HCT116 (cell line): Measurements from ENCODE around the gene CD82.

Source experiments
- CEBPB ChIP-seq: IDR thresholded peaks from 2 replicates; pipeline ENCODE4 v1.6.1; 2012; ENCODE audit warnings: low read depth
- CTCF ChIP-seq, 3 experiments: fragments of 200-600 bp in 1 of 3; sonication (generic) in 1 of 3; IDR thresholded peaks in 2 of 3; conservative IDR thresholded peaks in 1 of 3; 2 replicates each; pipeline ENCODE4 v1.5.1; 2012 to 2017; ENCODE audit warnings: low read depth in 2 of 3, low read length in 2 of 3, antibody characterized with exemption in 1 of 3, borderline replicate concordance in 1 of 3, control low read depth in 1 of 3, mild to moderate bottlenecking in 1 of 3, mixed read lengths in 1 of 3, mixed run types in 1 of 3, moderate library complexity in 1 of 3; ENCODE audit not compliant: insufficient read depth in 1 of 3
- ELF1 ChIP-seq: IDR thresholded peaks from 2 replicates; pipeline ENCODE4 v1.6.1; 2012; ENCODE audit warnings: low read depth, borderline replicate concordance
- EZH2 ChIP-seq: fragments of 200-600 bp; sonication (generic); IDR thresholded peaks from 2 replicates; pipeline ENCODE4 v1.6.1; 2017; ENCODE audit warnings: antibody characterized with exemption, mixed run types
- FOSL1 ChIP-seq: IDR thresholded peaks from 2 replicates; pipeline ENCODE4 v1.6.1; 2012; ENCODE audit warnings: low read depth
- JUND ChIP-seq: IDR thresholded peaks from 2 replicates; pipeline ENCODE4 v1.6.1; 2012
- POLR2A ChIP-seq: IDR thresholded peaks from 2 replicates; pipeline ENCODE4 v1.7.0; 2011; ENCODE audit warnings: borderline replicate concordance; ENCODE audit not compliant: insufficient read depth, insufficient read length; ENCODE audit errors: extremely low read depth
- POLR2AphosphoS5 ChIP-seq: IDR thresholded peaks from 2 replicates; pipeline ENCODE4 v1.6.1; 2011; ENCODE audit warnings: mild to moderate bottlenecking, low read depth, low read length, moderate library complexity
- YY1 ChIP-seq: IDR thresholded peaks from 2 replicates; pipeline ENCODE4 v1.6.1; 2011; ENCODE audit warnings: low read length, low read depth, moderate library complexity, mild to moderate bottlenecking; ENCODE audit not compliant: insufficient replicate concordance; ENCODE audit errors: extremely low read depth
- ZBTB33 ChIP-seq: IDR thresholded peaks from 2 replicates; pipeline ENCODE4 v1.6.1; 2011; ENCODE audit warnings: mild to moderate bottlenecking, low read length, moderate library complexity; ENCODE audit not compliant: insufficient replicate concordance; ENCODE audit errors: extremely low read depth
- TF ChIP-seq, protein P1 (sequence below): IDR thresholded peaks from 2 replicates; pipeline ENCODE4 v1.6.1; 2012

DNA sequence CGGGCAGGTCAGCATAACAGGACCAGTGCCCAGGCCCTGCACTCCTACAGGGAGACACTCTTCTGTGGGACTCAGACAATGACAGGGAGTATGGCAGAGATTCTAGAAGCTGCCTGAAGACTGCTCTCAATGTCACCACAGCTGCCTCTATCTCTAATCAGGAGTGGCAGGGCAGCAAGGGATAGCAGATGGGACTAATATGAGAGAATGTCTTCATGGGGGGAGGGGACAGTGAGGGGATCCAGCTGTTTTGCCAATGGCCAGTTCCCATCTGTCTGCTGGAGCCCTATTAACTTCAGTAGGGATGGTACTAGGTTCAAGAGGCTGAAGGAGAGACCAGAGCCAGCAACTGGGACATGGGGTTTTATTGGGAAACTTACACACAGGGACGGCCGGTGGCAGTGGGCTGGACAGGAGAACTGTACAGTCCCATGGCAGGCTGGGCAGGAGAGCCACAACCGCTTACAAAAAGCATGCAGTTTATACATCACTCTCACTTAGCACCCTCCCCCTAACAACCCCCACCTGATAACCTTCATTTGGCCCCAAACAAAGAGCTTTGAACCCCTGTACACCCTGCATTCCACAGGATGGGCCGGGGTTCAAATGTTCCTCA is 2.5 kb upstream of the CD82 start:
- no peak for TF ChIP-seq CTCF (IDR thresholded peaks at IDR 0.05 in 2 of 3, conservative IDR thresholded peaks at IDR 0.05 in 1 of 3; ENCODE audit: borderline replicate concordance in 1 of 3, insufficient read depth in 1 of 3, low read depth in 2 of 3, low read length in 2 of 3)
- TF ChIP-seq JUND: no peak
- TF ChIP-seq FOSL1: no peak
- TF ChIP-seq, protein P1, sequence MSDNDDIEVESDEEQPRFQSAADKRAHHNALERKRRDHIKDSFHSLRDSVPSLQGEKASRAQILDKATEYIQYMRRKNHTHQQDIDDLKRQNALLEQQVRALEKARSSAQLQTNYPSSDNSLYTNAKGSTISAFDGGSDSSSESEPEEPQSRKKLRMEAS: no peak
- no peak for TF ChIP-seq ZBTB33
- no peak for TF ChIP-seq EZH2
- no peak for TF ChIP-seq POLR2AphosphoS5
- TF ChIP-seq CEBPB: no peak
- no peak for TF ChIP-seq ELF1
- no peak for TF ChIP-seq POLR2A
- no peak for TF ChIP-seq YY1
